Right atrium auricular region (tissue), 2 donors: Measurements from ENCODE around the gene BTBD19. TPM values are rescaled to one million over a fixed set of nuclear protein-coding genes. Genes with fewer than 3 reads are reported as not detected.

Source experiments
- DNase-seq: peaks from one replicate; pipeline ENCODE4 v3.0.0-alpha.2; 2019; ENCODE audit warnings: low spot score
- H3K27ac ChIP-seq, 2 donors: fragments of 200-600 bp; sonication (generic); 1 replicate in 1 of 2; 2 replicates in 1 of 2; pipeline ENCODE4 v1.5.1; 2016 to 2019
- H3K27me3 ChIP-seq, 2 donors: fragments of 200-600 bp; sonication (generic); one replicate each; pipeline versions ENCODE4 v1.5.1 to v1.6.0; 2017 to 2019
- H3K36me3 ChIP-seq: fragments of 200-600 bp; sonication (generic); one replicate; pipeline ENCODE4 v1.5.1; 2016
- H3K4me1 ChIP-seq, 2 donors: fragments of 200-600 bp; sonication (generic); one replicate each; pipeline versions ENCODE4 v1.5.1 to v1.6.0; 2017 to 2019
- H3K4me3 ChIP-seq, 2 donors: fragments of 200-600 bp; sonication (generic); 1 replicate in 1 of 2; 2 replicates in 1 of 2; pipeline ENCODE4 v1.5.1; 2017 to 2019; ENCODE audit warnings: mild to moderate bottlenecking in 1 of 2, moderate library complexity in 1 of 2
- H3K9me3 ChIP-seq, 2 donors: fragments of 200-600 bp; sonication (generic); one replicate each; pipeline ENCODE4 v1.5.1; 2019
- total RNA-seq, 2 donors: library from RNA; depleted of rRNA; stranded (reverse); fragments of >200 nt; gene quantifications; one replicate each; pipeline ENCODE4 v1.1.0, GENCODE V29; 2016
- TF ChIP-seq, protein P1 (sequence below), 2 donors: fragments of 200-600 bp; sonication (generic); IDR thresholded peaks; one replicate each; pipeline ENCODE4 v1.5.1; 2019; ENCODE audit warnings: antibody characterized with exemption in 2 of 2

Gene BTBD19
- total RNA-seq, 2 donors from 2014 or later = 1.8 to 5.6 TPM

DNA sequence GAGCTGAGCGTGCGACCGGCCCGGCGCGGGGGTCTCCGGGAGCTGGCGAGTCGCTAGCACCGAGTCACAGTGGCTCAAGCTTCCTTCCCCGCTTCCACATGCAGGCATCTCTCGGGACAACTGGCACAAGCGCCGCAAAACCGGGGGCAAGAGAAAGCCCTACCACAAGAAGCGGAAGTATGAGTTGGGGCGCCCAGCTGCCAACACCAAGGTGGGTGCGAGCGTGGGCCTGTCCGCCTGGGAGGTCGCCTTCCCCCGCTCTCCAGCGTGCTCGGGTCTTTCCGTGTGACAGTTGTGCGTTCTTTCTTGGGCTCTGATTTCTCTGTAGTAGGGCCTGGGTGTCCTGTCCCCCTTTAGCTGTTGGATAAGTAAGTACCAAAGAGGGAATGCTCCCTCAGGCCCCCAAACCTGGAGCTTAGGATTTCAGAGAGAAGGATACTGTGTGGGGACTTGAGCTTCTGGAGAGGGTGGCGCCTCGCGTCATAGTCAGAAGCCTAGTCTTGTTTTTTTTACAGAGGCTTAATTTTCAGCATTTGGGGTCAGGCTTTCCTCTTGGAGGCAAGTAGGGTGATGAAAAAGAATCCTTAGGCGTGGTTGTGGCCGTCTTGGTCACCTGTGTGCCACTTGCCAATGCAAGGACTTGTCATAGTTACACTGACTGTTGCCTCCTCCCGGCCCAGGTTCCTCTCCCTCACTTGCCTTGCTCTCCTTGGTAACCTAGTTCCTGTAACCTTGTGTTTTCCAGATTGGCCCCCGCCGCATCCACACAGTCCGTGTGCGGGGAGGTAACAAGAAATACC, 32.2 kb upstream of the BTBD19 start:
- Histone ChIP-seq H3K4me3 (peak overlapping the region; percentile 73 to 93), H3K4me1 (peaks cover 0 to 33% of the 10 kb centered on the region in 2 donors), H3K27ac (peak overlapping the region; percentile 94 to 98), H3K27me3 (no peaks in the 10 kb centered on the region), H3K36me3 (peaks cover 40% of the 10 kb centered on the region), H3K9me3 (no peaks in the 10 kb centered on the region)
- TF ChIP-seq, protein P1, sequence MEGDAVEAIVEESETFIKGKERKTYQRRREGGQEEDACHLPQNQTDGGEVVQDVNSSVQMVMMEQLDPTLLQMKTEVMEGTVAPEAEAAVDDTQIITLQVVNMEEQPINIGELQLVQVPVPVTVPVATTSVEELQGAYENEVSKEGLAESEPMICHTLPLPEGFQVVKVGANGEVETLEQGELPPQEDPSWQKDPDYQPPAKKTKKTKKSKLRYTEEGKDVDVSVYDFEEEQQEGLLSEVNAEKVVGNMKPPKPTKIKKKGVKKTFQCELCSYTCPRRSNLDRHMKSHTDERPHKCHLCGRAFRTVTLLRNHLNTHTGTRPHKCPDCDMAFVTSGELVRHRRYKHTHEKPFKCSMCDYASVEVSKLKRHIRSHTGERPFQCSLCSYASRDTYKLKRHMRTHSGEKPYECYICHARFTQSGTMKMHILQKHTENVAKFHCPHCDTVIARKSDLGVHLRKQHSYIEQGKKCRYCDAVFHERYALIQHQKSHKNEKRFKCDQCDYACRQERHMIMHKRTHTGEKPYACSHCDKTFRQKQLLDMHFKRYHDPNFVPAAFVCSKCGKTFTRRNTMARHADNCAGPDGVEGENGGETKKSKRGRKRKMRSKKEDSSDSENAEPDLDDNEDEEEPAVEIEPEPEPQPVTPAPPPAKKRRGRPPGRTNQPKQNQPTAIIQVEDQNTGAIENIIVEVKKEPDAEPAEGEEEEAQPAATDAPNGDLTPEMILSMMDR (IDR thresholded peaks at IDR 0.05) = no peak
- no peak for DNase-seq

DNA sequence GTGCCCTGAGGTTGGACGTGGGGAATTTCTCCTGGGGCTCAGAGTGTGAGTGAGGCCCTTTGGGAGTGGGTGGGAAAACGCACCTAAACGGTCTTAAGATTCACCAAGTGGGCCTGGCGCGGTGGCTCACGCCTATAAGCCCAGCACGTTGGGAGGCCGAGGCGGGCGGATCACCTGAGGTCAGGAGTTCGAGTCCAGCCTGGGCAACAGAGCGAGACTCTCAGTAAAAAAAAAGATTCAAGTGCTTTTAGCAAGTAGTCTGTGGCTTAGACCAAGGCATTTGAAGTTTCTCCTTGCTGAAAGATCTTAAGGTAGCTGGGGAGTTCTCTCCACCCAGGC, 31.6 kb upstream of the BTBD19 start:
- no peak for DNase-seq
- Histone ChIP-seq H3K4me1 (peaks cover 0 to 33% of the 10 kb centered on the region in 2 donors), H3K27me3 (no peaks in the 10 kb centered on the region), H3K9me3 (no peaks in the 10 kb centered on the region), H3K36me3 (peaks cover 45% of the 10 kb centered on the region), H3K27ac (peak overlapping the region; percentile 30 to 98), H3K4me3 (peak overlapping the region; percentile 73 to 93)
- TF ChIP-seq, protein P1 (IDR thresholded peaks at IDR 0.05) = no peak

DNA sequence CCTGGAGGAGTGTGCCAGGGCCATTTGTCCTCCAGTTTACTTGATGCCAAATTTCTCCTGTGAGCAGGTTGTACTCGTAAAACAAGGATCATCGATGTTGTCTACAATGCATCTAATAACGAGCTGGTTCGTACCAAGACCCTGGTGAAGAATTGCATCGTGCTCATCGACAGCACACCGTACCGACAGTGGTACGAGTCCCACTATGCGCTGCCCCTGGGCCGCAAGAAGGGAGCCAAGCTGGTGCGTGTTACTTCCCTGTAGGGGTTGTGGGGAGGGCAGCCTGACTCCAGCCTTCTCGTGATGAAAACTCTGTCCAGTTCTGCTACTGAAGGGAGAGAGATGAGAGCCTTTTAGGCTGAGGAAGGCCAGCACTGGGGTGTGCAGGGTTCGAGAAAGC, 30.8 kb upstream of the BTBD19 start:
- Histone ChIP-seq H3K27ac (no peak overlapping the region), H3K36me3 (peaks cover 45% of the 10 kb centered on the region), H3K27me3 (no peaks in the 10 kb centered on the region), H3K4me3 (no peak overlapping the region), H3K4me1 (peaks cover 0 to 33% of the 10 kb centered on the region in 2 donors), H3K9me3 (no peaks in the 10 kb centered on the region)
- no peak for DNase-seq
- TF ChIP-seq, protein P1 (IDR thresholded peaks at IDR 0.05) = no peak

DNA sequence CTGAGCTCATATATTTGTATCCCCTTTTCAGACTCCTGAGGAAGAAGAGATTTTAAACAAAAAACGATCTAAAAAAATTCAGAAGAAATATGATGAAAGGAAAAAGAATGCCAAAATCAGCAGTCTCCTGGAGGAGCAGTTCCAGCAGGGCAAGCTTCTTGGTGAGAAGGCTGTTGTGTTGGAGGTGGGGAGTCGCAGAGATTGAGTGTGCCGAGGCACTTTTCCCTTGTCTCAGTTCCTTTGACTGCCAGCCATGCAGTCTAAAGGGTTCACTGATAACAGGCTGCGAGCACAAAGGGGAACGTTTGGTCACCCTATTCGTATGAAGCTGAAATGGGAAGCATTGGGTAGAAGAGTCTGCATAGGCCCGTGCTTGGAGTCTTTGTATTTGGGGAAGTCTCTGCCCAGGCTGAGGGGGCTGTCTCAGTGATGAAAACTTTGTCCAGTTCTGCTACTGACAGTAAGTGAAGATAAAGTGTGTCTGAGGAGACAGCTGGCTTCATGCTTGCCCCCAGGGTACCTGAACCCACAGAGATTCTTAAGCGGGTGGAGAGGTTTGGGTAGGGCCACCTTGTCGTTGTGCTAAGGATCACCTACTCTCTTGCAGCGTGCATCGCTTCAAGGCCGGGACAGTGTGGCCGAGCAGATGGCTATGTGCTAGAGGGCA, 30.2 kb upstream of the BTBD19 start:
- H3K9me3 ChIP-seq = no peaks in the 10 kb centered on the region
- DNase-seq = no peak
- peaks cover 45% of the 10 kb centered on the region for H3K36me3 ChIP-seq
- no peaks in the 10 kb centered on the region for H3K27me3 ChIP-seq
- H3K4me3 ChIP-seq = no peak overlapping the region
- TF ChIP-seq, protein P1 (IDR thresholded peaks at IDR 0.05) = no peak
- no peak overlapping the region for H3K27ac ChIP-seq
- H3K4me1 ChIP-seq = peaks cover 0 to 33% of the 10 kb centered on the region in 2 donors

DNA sequence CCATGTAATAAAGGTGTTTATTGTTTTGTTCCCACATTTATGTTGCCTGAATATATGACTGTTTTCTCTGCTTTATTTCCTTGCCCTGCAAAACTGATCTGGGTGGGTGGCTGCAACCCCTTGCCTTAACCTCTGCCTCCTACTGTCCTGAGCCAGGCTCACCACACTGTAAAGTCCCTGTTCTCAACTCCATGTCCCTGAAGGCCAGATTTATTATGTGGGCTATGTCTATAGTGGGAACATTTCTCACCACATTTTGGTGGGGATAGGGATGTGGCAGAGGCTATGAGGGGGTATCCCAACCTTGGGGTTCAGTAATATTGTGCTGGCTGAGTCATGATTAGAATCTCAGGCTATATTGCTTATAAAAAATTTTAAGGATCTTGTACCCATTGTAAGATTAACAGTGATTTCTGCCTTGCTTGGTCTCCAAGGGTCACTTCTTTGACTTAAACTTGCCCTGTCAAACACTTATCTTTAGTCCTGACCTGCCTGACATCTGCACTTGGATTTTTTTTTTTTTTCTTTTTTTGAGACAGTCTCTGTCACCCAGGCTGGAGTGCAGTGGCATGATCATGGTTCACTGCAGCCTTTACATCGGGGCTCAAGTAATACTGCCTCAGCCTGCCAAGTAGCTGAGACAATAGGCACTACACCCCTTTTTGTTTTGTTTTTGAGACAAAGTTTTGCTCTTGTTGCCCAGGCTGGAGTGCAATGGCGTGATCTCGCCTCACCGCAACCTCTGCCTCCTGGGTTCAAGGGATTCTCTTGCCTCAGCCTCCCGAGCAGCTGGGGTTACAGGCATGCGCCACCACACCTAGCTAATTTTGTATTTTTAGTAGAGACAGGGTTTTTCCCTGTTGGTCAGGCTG, 29.4 kb upstream of the BTBD19 start:
- peaks cover 0 to 38% of the 10 kb centered on the region in 2 donors for H3K4me1 ChIP-seq
- H3K27me3 ChIP-seq = no peaks in the 10 kb centered on the region
- H3K4me3 ChIP-seq = no peak overlapping the region
- no peak overlapping the region for H3K27ac ChIP-seq
- peaks cover 45% of the 10 kb centered on the region for H3K36me3 ChIP-seq
- TF ChIP-seq, protein P1 (IDR thresholded peaks at IDR 0.05) = no peak
- H3K9me3 ChIP-seq = no peaks in the 10 kb centered on the region
- no peak for DNase-seq
